ENCODE results near the gene IL25.

GRCh38 chr14:23378612-23379220 is 6.1 kb downstream of the IL25 start:
- TF ChIP-seq EZH2 (IDR thresholded peaks at IDR 0.05; ENCODE audit: borderline replicate concordance) (no peak), CTCF (IDR thresholded peaks at IDR 0.05; ENCODE audit: poor library complexity) (no peak)

Measured in hepatocyte (in vitro differentiated cells).